HG03520 (cell line): ENCODE results near the gene MDM1.

Experiments
- ATAC-seq: cut with Tn5 transposase; IDR thresholded peaks from one replicate; pipeline ENCODE4 v1.9.1; 2021; ENCODE audit warnings: mild to moderate bottlenecking, moderate library complexity; ENCODE audit not compliant: unreplicated experiment

Gene MDM1

DNA sequence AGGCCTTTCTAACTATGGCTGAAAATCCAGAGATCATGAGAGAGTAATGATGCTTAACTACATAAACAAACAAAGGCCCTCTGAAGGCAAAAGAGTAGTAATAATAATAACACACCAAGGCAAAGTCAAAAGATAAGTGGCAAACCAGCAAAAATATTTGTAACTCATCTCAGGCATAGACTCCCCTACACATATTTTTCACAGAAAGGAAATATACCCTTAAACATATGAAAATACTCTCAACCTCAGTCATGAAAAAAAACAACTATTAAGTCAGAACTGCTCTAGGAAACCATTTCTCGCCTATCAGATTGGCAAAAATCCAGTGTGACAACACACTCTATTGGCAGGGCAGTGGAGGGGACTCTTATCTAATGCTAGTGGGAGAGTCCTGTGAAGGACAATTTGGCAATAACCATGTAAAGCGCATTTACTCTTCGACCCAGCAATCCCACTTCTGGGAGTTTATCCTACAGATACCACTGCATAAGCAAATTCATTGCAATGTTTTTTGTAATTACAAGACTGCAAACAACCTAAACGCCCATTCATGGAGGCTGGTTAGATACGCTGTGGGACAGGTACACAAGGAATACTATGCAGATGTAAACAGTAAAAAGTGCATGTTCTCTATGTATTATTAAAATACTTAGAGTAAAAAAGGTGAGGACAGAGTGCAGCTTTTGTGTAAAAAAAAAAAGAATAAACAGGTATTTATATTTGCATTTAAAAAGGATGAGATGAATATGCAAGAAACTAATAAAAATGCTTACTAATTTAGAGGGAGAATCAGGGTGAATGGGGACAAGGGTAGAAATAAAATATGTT lies 52.7 kb downstream of the MDM1 start:
- ATAC-seq = no peak

- no peak for ATAC-seq
Observed at GRCh38 chr12:68276402-68276930, 55.7 kb downstream of the MDM1 start.

- ATAC-seq = no peak
Observed at GRCh38 chr12:68272732-68273131, 59.4 kb downstream of the MDM1 start.

- no peak for ATAC-seq
Observed at GRCh38 chr12:68271346-68271745, 60.8 kb downstream of the MDM1 start.

DNA sequence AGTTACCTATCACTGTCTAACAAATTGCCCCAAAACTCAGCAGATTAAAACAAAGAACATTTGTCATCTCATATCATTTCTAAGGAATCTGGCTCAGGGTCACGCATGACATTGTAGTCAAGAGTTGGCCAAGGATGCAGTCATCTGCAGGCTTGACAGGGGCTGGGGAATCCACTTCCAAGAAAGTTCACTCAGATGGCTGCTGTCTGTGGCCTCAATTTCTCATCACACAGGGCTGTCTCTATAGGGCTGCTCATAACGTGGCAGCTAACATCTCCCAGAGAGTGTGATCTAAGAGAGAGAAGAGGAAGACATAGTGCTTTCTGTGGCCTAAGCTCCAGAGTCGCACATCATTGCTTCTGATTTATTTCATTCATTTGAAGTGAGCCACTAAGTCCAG lies 61.8 kb downstream of the MDM1 start:
- ATAC-seq = no peak

- no peak for ATAC-seq
Observed at GRCh38 chr12:68269779-68270178, 62.4 kb downstream of the MDM1 start.

GRCh38 chr12:68268967-68269366 lies 63.2 kb downstream of the MDM1 start:
- ATAC-seq = no peak

- ATAC-seq = no peak
Observed at GRCh38 chr12:68267892-68268396, 64.2 kb downstream of the MDM1 start.

DNA sequence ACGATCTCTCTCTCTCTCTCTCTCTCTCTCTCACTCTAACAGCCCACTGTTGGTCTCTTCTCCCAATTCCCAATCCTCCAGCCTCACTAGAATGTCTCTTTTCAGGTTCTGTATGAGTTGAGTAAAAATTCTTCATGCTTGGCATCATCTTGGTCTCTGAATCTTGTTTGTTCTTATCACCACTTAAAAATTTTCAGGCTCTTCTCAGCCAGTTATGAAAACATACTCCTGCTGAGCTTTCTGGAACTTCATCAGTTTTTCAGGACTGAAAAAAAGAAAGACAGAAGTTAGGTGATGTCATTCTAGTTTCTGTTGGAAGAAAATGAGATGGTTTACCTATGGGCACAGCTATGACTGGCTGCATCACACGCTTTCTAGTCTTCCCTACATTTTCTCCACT lies 67.3 kb downstream of the MDM1 start:
- ATAC-seq = no peak

GRCh38 chr12:68264158-68264855 lies 67.9 kb downstream of the MDM1 start:
- ATAC-seq = no peak

DNA sequence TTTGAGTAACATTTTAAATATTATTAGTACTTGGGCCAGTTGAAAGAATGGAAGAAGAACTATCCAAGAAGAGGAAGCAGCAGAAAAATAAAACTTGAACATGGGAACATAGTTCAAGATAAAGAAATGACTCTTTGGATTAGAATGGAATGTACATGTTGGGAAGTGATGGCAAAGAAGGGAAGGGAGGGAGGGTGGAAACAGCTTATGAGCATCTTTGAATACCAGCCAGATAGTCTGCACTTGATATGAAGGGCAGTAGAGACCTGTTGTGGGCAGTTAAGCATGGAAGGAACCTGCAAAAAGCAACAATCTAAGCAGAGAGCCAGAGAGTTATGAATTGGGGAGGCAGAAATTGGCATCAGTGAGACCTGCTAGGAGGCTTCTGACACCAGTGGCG lies 68.8 kb downstream of the MDM1 start:
- ATAC-seq = no peak

DNA sequence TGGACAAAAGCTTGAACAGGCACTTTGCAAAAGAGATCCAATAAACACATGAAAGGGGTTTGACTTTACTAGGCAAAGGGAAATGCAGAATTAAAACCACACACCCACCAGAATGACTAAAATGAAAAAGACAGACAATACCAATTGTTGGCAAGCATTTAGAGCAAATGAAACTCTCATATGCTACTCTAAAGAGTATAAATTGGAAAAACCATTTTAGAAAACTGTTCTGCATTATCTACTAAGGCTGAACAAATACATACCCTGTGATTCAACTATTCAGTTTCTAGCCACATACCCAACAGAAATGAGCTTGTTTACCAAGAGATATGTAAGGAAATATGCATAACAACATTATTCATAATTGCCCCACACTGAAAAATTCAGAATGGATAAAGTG lies 70.3 kb downstream of the MDM1 start:
- no peak for ATAC-seq

DNA sequence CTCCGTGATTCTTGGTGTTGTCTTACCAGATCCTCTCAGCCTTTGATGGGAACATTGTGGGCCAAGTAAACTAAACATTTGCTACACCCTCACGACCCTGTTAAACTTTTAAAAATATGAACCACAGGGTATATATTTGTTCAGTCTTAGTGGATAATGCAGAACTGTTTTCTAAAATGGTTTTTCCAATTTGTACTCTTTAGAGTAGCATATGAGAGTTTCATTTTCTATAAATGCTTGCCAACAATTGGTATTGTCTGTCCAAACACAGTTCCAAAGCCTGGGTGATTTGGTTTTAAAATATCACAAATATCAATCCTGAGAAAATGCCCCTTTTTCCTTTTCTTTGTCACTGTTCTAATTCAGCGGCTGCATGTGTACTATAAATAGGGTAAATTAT lies 72.0 kb downstream of the MDM1 start:
- no peak for ATAC-seq

GRCh38 chr12:68259318-68259940 lies 72.7 kb downstream of the MDM1 start:
- no peak for ATAC-seq

DNA sequence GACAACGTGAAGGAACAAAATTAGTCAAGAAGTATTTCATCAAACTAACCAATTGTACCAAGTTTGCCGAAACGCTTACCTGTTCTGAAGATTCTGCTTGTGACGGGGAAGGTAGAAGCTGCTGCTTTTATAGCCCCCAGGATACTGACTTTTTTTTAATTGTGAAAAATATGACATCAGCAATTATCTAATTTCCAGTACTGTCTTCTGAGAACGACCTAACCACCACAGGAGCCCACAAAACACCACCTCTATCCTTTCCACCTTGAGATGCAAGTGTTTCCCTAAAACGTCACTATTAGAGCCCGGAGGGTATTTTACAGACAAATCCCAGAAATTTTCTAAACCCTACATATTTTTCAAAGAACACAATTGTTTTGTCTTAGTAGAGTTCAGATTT lies 78.7 kb downstream of the MDM1 start, which contains the start of gene IL22:
Gene IL22, minus strand, starts transcription at position 101 of the 400 bp plus-strand sequence. CDS start 156 bp downstream, outside the sequence.
- ATAC-seq = no peak

DNA sequence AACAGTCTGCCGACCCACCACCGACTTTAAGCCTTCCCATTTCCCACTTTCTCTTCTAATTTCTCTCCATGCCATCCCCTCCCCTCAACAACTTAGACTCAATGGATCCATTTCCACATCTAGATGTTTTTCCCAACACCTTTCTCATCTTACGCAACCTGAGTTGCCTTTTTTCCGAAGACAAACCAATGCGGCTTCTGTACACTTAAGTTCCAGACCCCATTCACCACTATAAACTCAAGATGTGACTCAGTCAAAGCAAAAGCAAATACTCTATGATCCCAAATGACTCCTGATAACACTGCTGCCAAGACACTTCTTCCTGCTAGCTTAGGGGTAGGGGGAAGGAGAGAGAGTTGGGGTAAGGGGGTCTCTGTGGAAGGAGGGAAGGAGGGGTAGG lies 80.1 kb downstream of the MDM1 start:
- ATAC-seq = no peak

GRCh38 chr12:68250454-68250853 lies 81.7 kb downstream of the MDM1 start:
- no peak for ATAC-seq

DNA sequence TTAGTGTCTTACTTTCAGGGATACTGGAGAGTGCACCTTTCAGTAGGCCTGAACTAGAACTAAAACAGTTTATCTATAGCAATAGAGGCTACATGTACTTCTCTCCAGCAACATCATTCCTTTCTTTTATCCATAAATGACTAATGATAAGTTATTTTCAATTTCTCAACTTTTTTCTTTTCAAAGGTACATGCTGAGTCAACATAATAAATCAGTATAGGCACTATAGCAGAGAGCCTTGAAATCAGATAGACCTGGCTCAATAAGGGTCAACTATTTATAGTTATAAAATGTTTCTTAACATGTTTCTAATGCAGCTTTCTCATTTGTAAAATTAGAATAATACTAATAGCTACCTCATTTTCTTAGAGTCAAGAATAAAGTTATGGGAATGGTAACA lies 84.4 kb downstream of the MDM1 start:
- ATAC-seq = no peak

DNA sequence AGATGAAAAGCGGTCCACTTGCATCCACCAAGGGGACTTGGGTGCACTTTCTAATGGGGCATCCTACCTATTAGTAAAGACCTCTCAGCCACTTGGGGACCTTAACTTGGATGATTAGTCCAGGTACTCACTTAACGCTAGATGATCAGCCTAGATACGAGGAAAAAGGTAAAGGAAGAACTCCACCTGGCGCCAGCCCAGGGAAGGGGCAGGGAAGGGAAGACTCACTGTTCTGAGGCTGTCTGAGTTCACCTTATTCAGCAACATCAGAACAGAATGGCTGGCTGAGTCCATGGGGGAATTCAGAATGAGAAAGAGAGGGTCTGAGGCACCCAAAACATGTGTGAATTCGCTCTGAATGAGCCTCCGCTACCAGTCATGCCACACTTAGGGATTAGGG lies 85.8 kb downstream of the MDM1 start:
- no peak for ATAC-seq

DNA sequence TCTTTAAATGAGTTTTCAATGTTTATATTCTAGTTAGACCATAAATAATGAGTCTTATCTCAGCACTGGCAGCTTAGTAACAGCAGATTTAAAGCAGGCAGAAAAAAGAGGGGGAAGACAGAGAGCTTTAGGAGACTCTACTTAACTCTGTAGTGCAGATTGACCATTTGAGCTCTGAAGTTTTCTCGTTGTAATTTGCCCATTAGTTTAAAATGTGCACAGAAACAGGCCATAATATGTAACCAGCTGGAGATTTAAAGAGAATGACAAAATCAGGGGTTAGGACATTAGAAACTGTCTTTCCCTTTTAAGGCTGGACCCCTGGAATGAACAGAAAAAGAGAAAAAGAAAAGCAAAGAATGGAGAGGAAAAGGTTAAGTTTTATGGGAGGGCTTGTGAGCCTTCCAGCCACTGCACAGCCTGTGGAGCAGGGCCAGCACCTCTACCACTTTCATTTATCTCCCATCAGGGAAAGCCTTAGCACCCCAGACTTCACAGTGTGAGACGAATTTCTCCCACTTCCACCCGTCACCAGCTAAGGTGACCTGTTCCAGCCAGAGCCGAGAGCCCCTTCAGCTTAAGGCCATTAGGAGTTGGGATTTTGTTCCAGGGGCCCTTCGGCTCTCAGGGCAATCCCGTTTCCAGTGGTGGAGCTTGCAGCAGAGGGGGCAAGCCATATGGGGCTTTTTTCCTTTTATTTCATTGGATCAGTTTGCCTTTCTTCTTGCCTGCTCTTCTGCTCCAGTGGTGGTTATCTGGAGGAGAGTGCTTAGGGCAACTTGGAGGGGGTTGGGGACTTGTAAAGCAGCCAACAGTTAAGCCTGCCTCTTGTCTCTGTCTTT lies 86.8 kb downstream of the MDM1 start:
- ATAC-seq = no peak
